Activated CD4-positive, alpha-beta T cell treated with anti-CD3 and anti-CD28 coated beads for 48 hours (primary cell): ENCODE measurements around the gene PPP2R2D.
"Not testable (repeated sequence)": the region's sequence is repeated elsewhere in the genome, so short reads cannot be mapped to it uniquely, and the experiment has no call there.

Experiments
- DNase-seq: peaks from one replicate; pipeline ENCODE4 v3.0.0-alpha.2; 2020

The PPP2R2D gene

GRCh38 chr10:131869344-131869743 is 31.5 kb upstream of the PPP2R2D start:
- DNase-seq = no peak

GRCh38 chr10:131870411-131870810 is 30.4 kb upstream of the PPP2R2D start:
- DNase-seq = no peak

- DNase-seq = no peak
Measured at GRCh38 chr10:131870831-131871672, 29.8 kb upstream of the PPP2R2D start.

- DNase-seq = no peak
Measured at GRCh38 chr10:131871673-131872005, 29.2 kb upstream of the PPP2R2D start.

GRCh38 chr10:131872011-131872826 is 28.6 kb upstream of the PPP2R2D start:
- no peak for DNase-seq

- no peak for DNase-seq
Measured at GRCh38 chr10:131872827-131873375, 27.9 kb upstream of the PPP2R2D start.

GRCh38 chr10:131874991-131875451 is 25.8 kb upstream of the PPP2R2D start:
- DNase-seq = peak; percentile 81

- no peak for DNase-seq
Measured at GRCh38 chr10:131875501-131875900, 25.3 kb upstream of the PPP2R2D start.

GRCh38 chr10:131876017-131876416 is 24.8 kb upstream of the PPP2R2D start:
- DNase-seq = no peak

GRCh38 chr10:131876508-131876907 is 24.3 kb upstream of the PPP2R2D start:
- DNase-seq = no peak

GRCh38 chr10:131880016-131880590 is 20.7 kb upstream of the PPP2R2D start:
- no peak for DNase-seq

GRCh38 chr10:131881104-131881880 is 19.5 kb upstream of the PPP2R2D start:
- DNase-seq = no peak

- DNase-seq = no peak
Measured at GRCh38 chr10:131882151-131882550, 18.7 kb upstream of the PPP2R2D start.

GRCh38 chr10:131882590-131883451 is 18.0 kb upstream of the PPP2R2D start:
- no peak for DNase-seq

GRCh38 chr10:131883621-131884393 is 17.0 kb upstream of the PPP2R2D start:
- not testable (repeated sequence) for DNase-seq

GRCh38 chr10:131885391-131886165 is 15.2 kb upstream of the PPP2R2D start:
- DNase-seq = peak; percentile 88

GRCh38 chr10:131886237-131886636 is 14.6 kb upstream of the PPP2R2D start:
- DNase-seq = no peak

- no peak for DNase-seq
Measured at GRCh38 chr10:131888186-131888604, 12.6 kb upstream of the PPP2R2D start.

- DNase-seq = no peak
Measured at GRCh38 chr10:131889755-131890154, 11.1 kb upstream of the PPP2R2D start.
